Gastrocnemius medialis (tissue), 4 donors: ENCODE results near the gene PLAAT5. TPM values are rescaled to one million over a fixed set of nuclear protein-coding genes. Genes with fewer than 3 reads are reported as not detected.
"Not testable (repeated sequence)": the region's sequence is repeated elsewhere in the genome, so short reads cannot be mapped to it uniquely, and the experiment has no call there.

Experiments used
- ATAC-seq, 2 donors: fragments of 150-250 bp; one replicate each; pipeline ENCODE4 v1.9.1; 2016
- DNase-seq, 2 donors: peaks; one replicate each; pipeline ENCODE4 v3.0.0-alpha.2; 2019
- H3K27ac ChIP-seq, 4 donors: fragments of 200-600 bp; sonication (generic); 1 replicate in 1 of 4; 2 replicates in 3 of 4; pipeline ENCODE4 v1.5.1; 2016 to 2018; ENCODE audit warnings: mild to moderate bottlenecking in 2 of 4, moderate library complexity in 1 of 4
- H3K27me3 ChIP-seq, 3 donors: fragments of 200-600 bp; sonication (generic) in 2 of 3; 1 replicate in 1 of 3; 2 replicates in 2 of 3; pipeline versions ENCODE4 v1.5.1 to v1.6.0; 2016 to 2019; ENCODE audit warnings: mild to moderate bottlenecking in 1 of 3, moderate library complexity in 1 of 3
- H3K36me3 ChIP-seq, 2 donors: fragments of 200-600 bp; sonication (generic) in 1 of 2; one replicate each; pipeline ENCODE4 v1.5.1; 2017 to 2018
- H3K4me1 ChIP-seq, 2 donors: fragments of 200-600 bp; sonication (generic) in 1 of 2; one replicate each; pipeline ENCODE4 v1.5.1; 2016 to 2017; ENCODE audit warnings: mild to moderate bottlenecking in 2 of 2
- H3K4me3 ChIP-seq, 4 donors: fragments of 200-600 bp; sonication (generic) in 3 of 4; 1 replicate in 1 of 4; 2 replicates in 3 of 4; pipeline ENCODE4 v1.5.1; 2016 to 2019; ENCODE audit warnings: mild to moderate bottlenecking in 2 of 4
- H3K9me3 ChIP-seq, 3 donors: fragments of 200-600 bp; sonication (generic) in 2 of 3; 1 replicate in 1 of 3; 2 replicates in 2 of 3; pipeline ENCODE4 v1.5.1; 2016 to 2019
- CTCF ChIP-seq, 5 experiments: fragments of 450-650 bp in 3 of 5; fragments of 200-600 bp in 2 of 5; sonication (generic) in 2 of 5; IDR thresholded peaks in 4 of 5; conservative IDR thresholded peaks in 1 of 5; 1 replicate in 4 of 5; 2 replicates in 1 of 5; pipeline ENCODE4 v1.5.1; 2016 to 2019; ENCODE audit warnings: antibody characterized with exemption in 5 of 5, mild to moderate bottlenecking in 3 of 5, moderate library complexity in 3 of 5
- POLR2A ChIP-seq, 2 donors: fragments of 450-650 bp; IDR thresholded peaks; one replicate each; pipeline ENCODE4 v1.6.1; 2017; ENCODE audit warnings: antibody characterized with exemption in 2 of 2, mild to moderate bottlenecking in 2 of 2, moderate library complexity in 2 of 2
- in situ Hi-C, 4 donors: fragments of 200-750 bp; cut with MboI; loops; one replicate each; pipeline versions ENCODE4 v1.15.0 to v1.8.0; 2017; ENCODE audit warnings: low sequenced_read_pairs in 4 of 4
- intact Hi-C: fragments of 100-400 bp; cut with DNase I; formaldehyde crosslinking; loops from one replicate; pipeline ENCODE4 v1.15.1; 2023; ENCODE audit warnings: low total_unique reads
- total RNA-seq, 4 donors: library from RNA; depleted of rRNA; stranded (reverse); fragments of >200 nt; gene quantifications; one replicate each; pipeline versions ENCODE4 v1.1.0 to v1.2.3, GENCODE V29; 2016

The PLAAT5 gene
- total RNA-seq, 4 donors from 2014 or later: 0.18 TPM; not detected in 3

- no peaks in the 10 kb centered on the region for H3K9me3 ChIP-seq
- in situ Hi-C loops (no loop called here), intact Hi-C loops (no loop called here)
- H3K36me3 ChIP-seq: no peaks in the 10 kb centered on the region
- peaks cover 21 to 26% of the 10 kb centered on the region in 2 donors for H3K4me1 ChIP-seq
- DNase-seq (no peak), ATAC-seq (no peak)
- no peaks in the 10 kb centered on the region for H3K27me3 ChIP-seq
- TF ChIP-seq POLR2A (IDR thresholded peaks at IDR 0.05) (no peak), CTCF (IDR thresholded peaks at IDR 0.05 in 4 of 5, conservative IDR thresholded peaks at IDR 0.05 in 1 of 5) (no peak)
- no peak overlapping the region for H3K27ac ChIP-seq
- no peak overlapping the region for H3K4me3 ChIP-seq
Observed at GRCh38 chr11:63534895-63535461, 44.0 kb upstream of the PLAAT5 start.

- TF ChIP-seq CTCF (IDR thresholded peaks at IDR 0.05 in 4 of 5, conservative IDR thresholded peaks at IDR 0.05 in 1 of 5) (no peak), POLR2A (IDR thresholded peaks at IDR 0.05) (no peak)
- intact Hi-C loops: no loop called here
- DNase-seq: no peak
- peaks cover 21 to 26% of the 10 kb centered on the region in 2 donors for H3K4me1 ChIP-seq
- no peak for ATAC-seq
- no peaks in the 10 kb centered on the region for H3K27me3 ChIP-seq
- H3K36me3 ChIP-seq: no peaks in the 10 kb centered on the region
- in situ Hi-C loops: no loop called here
- no peak overlapping the region for H3K4me3 ChIP-seq
- H3K27ac ChIP-seq: no peak overlapping the region
- no peaks in the 10 kb centered on the region for H3K9me3 ChIP-seq
Observed at GRCh38 chr11:63534076-63534475, 43.1 kb upstream of the PLAAT5 start.

GRCh38 chr11:63532799-63533475, 42.0 kb upstream of the PLAAT5 start:
- no peak for TF ChIP-seq CTCF (IDR thresholded peaks at IDR 0.05 in 4 of 5, conservative IDR thresholded peaks at IDR 0.05 in 1 of 5)
- no peak for TF ChIP-seq POLR2A (IDR thresholded peaks at IDR 0.05)
- peaks cover 18 to 19% of the 10 kb centered on the region in 2 donors for H3K4me1 ChIP-seq
- no peak overlapping the region for H3K4me3 ChIP-seq
- H3K36me3 ChIP-seq: no peaks in the 10 kb centered on the region
- no peak for DNase-seq
- H3K27ac ChIP-seq: no peak overlapping the region
- no peak for ATAC-seq
- no peaks in the 10 kb centered on the region for H3K27me3 ChIP-seq
- intact Hi-C loops: no loop called here
- no peaks in the 10 kb centered on the region for H3K9me3 ChIP-seq
- in situ Hi-C loops: no loop called here

GRCh38 chr11:63532117-63532516, 41.1 kb upstream of the PLAAT5 start:
- no peak overlapping the region for H3K27ac ChIP-seq
- intact Hi-C loops: no loop called here
- H3K36me3 ChIP-seq: no peaks in the 10 kb centered on the region
- no peak overlapping the region for H3K4me3 ChIP-seq
- no peaks in the 10 kb centered on the region for H3K9me3 ChIP-seq
- DNase-seq: no peak
- H3K4me1 ChIP-seq: peaks cover 9 to 12% of the 10 kb centered on the region in 2 donors
- TF ChIP-seq POLR2A (IDR thresholded peaks at IDR 0.05) (no peak), CTCF (IDR thresholded peaks at IDR 0.05 in 4 of 5, conservative IDR thresholded peaks at IDR 0.05 in 1 of 5) (no peak)
- in situ Hi-C loops: no loop called here
- ATAC-seq: no peak
- H3K27me3 ChIP-seq: no peaks in the 10 kb centered on the region

- intact Hi-C loops, H3K9me3 ChIP-seq, H3K27ac ChIP-seq, H3K4me1 ChIP-seq, in situ Hi-C loops, DNase-seq, H3K4me3 ChIP-seq, H3K27me3 ChIP-seq, H3K36me3 ChIP-seq: not testable (repeated sequence)
- ATAC-seq: peak in 1 of 2 donors; percentile 39
Observed at GRCh38 chr11:63531074-63531792, 40.3 kb upstream of the PLAAT5 start.
